ENCODE results near the gene MED25. TPM values are rescaled to one million over a fixed set of nuclear protein-coding genes. Genes with fewer than 3 reads are reported as not detected.

The MED25 gene
- polyA plus RNA-seq, 1 of the 3 experiments (the other 2 are of a cell fraction), result 30.2 TPM

DNA sequence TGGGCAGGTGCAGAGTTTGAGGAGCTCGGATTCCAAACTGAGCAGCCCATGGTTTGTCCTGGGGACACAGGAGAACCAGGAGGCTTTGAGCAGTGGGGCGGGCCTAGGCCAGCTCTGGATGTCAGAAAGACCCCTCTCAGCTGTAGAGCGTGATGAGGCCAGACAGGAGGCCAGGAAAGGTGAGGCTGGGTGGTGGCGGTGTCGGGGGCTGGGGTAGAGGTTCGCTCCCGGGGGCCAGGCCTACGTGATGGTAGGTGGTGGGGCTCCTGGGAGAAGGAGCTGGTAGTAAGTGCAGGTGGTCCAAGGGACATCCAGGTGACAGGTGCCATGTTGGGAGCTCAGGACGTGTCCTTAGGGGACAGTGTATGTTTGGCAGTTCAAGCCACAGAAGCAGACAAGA, 19.3 kb downstream of the MED25 start:
- no peak for TF ChIP-seq GABPA (IDR thresholded peaks at IDR 0.05; ENCODE audit: low read depth)
- TF ChIP-seq ELF1 (IDR thresholded peaks at IDR 0.05), result no peak
- TF ChIP-seq RXRA (IDR thresholded peaks at IDR 0.05; ENCODE audit: borderline replicate concordance, low read depth), result no peak
- no peak for TF ChIP-seq GATA2 (CRISPR knock-in tag; IDR thresholded peaks at IDR 0.05)
- TF ChIP-seq FOSL2 (IDR thresholded peaks at IDR 0.05; ENCODE audit: borderline replicate concordance, low read depth), result no peak
- no peak for TF ChIP-seq NFIC (IDR thresholded peaks at IDR 0.05; ENCODE audit: borderline replicate concordance)
- no peak for TF ChIP-seq CHD2 (IDR thresholded peaks at IDR 0.05; ENCODE audit: low read length, partially characterized antibody)
- TF ChIP-seq TEAD4 (IDR thresholded peaks at IDR 0.05; ENCODE audit: borderline replicate concordance, insufficient read depth), result no peak
- TF ChIP-seq SMC3 (IDR thresholded peaks at IDR 0.05; ENCODE audit: low read depth, low read length), result no peak
- TF ChIP-seq, protein P1, sequence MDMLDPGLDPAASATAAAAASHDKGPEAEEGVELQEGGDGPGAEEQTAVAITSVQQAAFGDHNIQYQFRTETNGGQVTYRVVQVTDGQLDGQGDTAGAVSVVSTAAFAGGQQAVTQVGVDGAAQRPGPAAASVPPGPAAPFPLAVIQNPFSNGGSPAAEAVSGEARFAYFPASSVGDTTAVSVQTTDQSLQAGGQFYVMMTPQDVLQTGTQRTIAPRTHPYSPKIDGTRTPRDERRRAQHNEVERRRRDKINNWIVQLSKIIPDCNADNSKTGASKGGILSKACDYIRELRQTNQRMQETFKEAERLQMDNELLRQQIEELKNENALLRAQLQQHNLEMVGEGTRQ (IDR thresholded peaks at IDR 0.05; ENCODE audit: borderline replicate concordance, low read depth, low read length), result no peak
- CTCF ChIA-PET, result interaction anchor here (1.3 kb wide), 1 partner anchor 18 kb away, joined by 4 read pairs; no protein-coding TSS in a partner anchor
- no peaks in the 10 kb centered on the region for H3K9me2 ChIP-seq
- POLR2A ChIA-PET, result interaction anchor here (0.6 to 1.1 kb wide), 2 partner anchors 13 to 139 kb away, joined by 3 to 4 read pairs; no protein-coding TSS in a partner anchor
- peaks cover 0 to 11% of the 10 kb centered on the region in 2 experiments; a peak in 1 of 4 replicates for H3K4me1 ChIP-seq (ENCODE audit: control insufficient read depth in 1 of 2, insufficient read depth in 2 of 2, low read depth in 1 of 2, low read length in 1 of 2)
- peaks cover 20 to 74% of the 10 kb centered on the region in 2 experiments for H3K36me3 ChIP-seq (replicated peaks in 1 of 2; ENCODE audit: control insufficient read depth in 1 of 2, insufficient read depth in 2 of 2, low read length in 1 of 2)
- H3K4me3 ChIP-seq (ENCODE audit: low read depth in 2 of 2, low read length in 1 of 2), result no peak overlapping the region
- no peak overlapping the region for H3K4me2 ChIP-seq
- no peaks in the 10 kb centered on the region for H3K9me3 ChIP-seq
- H3K27ac ChIP-seq (ENCODE audit: low read depth in 2 of 2, low read length in 1 of 2), result no peak overlapping the region
- H2AFZ ChIP-seq (ENCODE audit: low read depth), result no peak overlapping the region
- no peak for DNase-seq
- 96% methylated on average over 8 of the region's 9 CpGs for WGBS (ENCODE audit: low lambda C conversion rate)
- H3K27me3 ChIP-seq (ENCODE audit: insufficient read depth), result no peaks in the 10 kb centered on the region
- no peaks in the 10 kb centered on the region for H3F3A ChIP-seq (replicated peaks; ENCODE audit: insufficient read depth)
- H4K20me1 ChIP-seq (ENCODE audit: insufficient read depth), result no peaks in the 10 kb centered on the region
- no peak overlapping the region for H3K9ac ChIP-seq
- no peaks in the 10 kb centered on the region for H3K79me2 ChIP-seq (ENCODE audit: insufficient read depth)

DNA sequence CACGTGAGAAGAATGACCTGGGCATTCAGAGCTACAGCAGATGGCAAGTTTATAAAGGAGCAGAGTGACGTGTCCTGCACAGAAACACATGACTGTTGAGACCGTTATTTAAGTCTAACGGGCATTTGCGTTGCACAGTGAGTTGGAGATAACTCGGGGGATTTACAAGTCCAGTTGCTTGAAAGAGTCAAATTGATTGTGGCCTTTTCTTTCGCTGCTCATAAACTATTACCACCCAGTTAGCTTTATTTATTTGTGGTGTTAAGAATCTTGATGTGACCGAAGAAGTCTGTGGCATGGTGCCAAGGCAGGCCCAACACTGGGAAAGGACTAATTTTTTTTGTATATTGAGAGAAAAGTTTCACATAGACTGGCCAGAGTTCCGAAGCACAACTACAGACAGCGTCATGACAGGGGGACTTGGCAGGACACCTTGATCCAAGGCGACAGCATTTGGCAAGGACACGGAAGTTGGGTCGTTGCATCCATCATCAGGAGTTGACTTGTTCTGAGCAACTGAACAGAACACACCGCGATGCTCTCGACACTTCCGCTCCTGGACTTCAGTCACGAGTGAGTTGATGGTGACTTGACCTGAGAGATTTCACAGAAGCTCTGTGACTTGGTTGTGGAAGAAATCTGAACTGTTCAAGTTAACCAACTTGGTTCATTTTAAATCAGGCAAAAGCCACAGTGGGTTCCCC, 20.9 kb downstream of the MED25 start:
- Histone ChIP-seq H3F3A (replicated peaks; ENCODE audit: insufficient read depth) (peaks cover 6% of the 10 kb centered on the region), H3K27ac (ENCODE audit: low read depth in 2 of 2, low read length in 1 of 2) (peak overlapping the region in 1 of 2 experiments; percentile 11; a peak in 1 of 4 replicates), H3K9ac (no peak overlapping the region), H3K4me2 (no peak overlapping the region), H3K79me2 (ENCODE audit: insufficient read depth) (no peaks in the 10 kb centered on the region), H4K20me1 (ENCODE audit: insufficient read depth) (no peaks in the 10 kb centered on the region), H3K4me1 (ENCODE audit: control insufficient read depth in 1 of 2, insufficient read depth in 2 of 2, low read depth in 1 of 2, low read length in 1 of 2) (peaks cover 0 to 11% of the 10 kb centered on the region in 2 experiments; a peak in 1 of 4 replicates), H3K36me3 (replicated peaks in 1 of 2; ENCODE audit: control insufficient read depth in 1 of 2, insufficient read depth in 2 of 2, low read length in 1 of 2) (peaks cover 20 to 61% of the 10 kb centered on the region in 2 experiments), H3K9me3 (no peaks in the 10 kb centered on the region), H2AFZ (ENCODE audit: low read depth) (no peak overlapping the region), H3K27me3 (ENCODE audit: insufficient read depth) (no peaks in the 10 kb centered on the region), H3K4me3 (ENCODE audit: low read depth in 2 of 2, low read length in 1 of 2) (no peak overlapping the region), H3K9me2 (no peaks in the 10 kb centered on the region)
- ChIA-PET POLR2A (no interaction called here), CTCF (interaction anchor here (0.6 to 1.0 kb wide), 3 partner anchors 11 to 264 kb away, joined by 3 to 4 read pairs (median 3); partner anchors contain the start of genes MED25 and PTOV1)
- WGBS (ENCODE audit: low lambda C conversion rate), result 96% methylated on average over 18 of the region's 18 CpGs
- TF ChIP-seq FOSL2 (IDR thresholded peaks at IDR 0.05; ENCODE audit: borderline replicate concordance, low read depth) (no peak), EZH2phosphoT487 (IDR thresholded peaks at IDR 0.05; ENCODE audit: borderline replicate concordance, low read depth) (no peak), TAF1 (IDR thresholded peaks at IDR 0.05; ENCODE audit: borderline replicate concordance, low read depth, low read length) (no peak), GATA2 (CRISPR knock-in tag; IDR thresholded peaks at IDR 0.05) (no peak), JUND (IDR thresholded peaks at IDR 0.05) (no peak)
- TF ChIP-seq, protein P2, sequence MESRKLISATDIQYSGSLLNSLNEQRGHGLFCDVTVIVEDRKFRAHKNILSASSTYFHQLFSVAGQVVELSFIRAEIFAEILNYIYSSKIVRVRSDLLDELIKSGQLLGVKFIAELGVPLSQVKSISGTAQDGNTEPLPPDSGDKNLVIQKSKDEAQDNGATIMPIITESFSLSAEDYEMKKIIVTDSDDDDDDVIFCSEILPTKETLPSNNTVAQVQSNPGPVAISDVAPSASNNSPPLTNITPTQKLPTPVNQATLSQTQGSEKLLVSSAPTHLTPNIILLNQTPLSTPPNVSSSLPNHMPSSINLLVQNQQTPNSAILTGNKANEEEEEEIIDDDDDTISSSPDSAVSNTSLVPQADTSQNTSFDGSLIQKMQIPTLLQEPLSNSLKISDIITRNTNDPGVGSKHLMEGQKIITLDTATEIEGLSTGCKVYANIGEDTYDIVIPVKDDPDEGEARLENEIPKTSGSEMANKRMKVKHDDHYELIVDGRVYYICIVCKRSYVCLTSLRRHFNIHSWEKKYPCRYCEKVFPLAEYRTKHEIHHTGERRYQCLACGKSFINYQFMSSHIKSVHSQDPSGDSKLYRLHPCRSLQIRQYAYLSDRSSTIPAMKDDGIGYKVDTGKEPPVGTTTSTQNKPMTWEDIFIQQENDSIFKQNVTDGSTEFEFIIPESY (IDR thresholded peaks at IDR 0.05; ENCODE audit: borderline replicate concordance, low read depth), result no peak
- DNase-seq, result no peak
